ENCODE measurements around the gene SEMA4C. TPM values are rescaled to one million over a fixed set of nuclear protein-coding genes. Genes with fewer than 3 reads are reported as not detected.

SEMA4C gene
- total RNA-seq, 2 experiments from 2014 or later: 55.8 to 56.8 TPM

DNA sequence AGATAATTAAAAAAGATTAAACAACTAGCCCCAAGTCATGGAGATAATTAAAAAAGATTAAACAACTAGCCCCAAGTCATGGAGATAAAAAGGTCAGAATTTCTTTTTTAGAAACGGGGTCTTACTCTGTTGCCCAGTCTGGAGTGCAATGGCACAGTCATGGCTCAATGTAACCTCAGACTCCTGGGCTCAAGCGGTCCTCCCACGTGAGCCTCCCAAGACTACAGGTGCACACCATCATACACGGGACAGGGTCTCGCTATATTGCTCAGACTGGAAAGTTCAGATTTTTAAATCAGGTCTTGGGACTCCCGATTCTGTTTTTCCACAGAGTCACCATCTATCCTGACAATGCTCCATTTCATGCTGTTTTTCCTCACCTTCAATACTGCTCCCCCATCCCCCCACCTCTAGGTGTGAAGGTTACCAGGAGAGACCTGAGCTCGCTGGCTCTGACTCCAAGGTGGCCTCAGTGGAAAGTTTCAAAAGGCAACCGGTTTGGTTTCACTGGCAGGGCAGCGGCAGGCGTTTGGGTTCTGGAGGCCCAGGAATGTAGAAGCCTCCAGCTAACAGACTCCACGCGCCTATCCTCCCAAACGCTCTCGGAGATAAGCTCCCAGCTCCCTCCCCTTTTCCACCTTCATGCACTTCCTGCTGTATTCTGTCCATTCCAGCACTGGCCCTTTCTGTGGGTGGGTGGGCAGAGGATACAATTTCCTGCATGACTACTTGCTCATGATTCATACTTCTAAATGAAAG is 2.9 kb upstream of the SEMA4C start:
- Histone ChIP-seq H3K27ac (ENCODE audit: low read depth in 1 of 2, low read length in 2 of 2) (no peak overlapping the region), H3K36me3 (ENCODE audit: insufficient read depth, low read length) (no peaks in the 10 kb centered on the region), H3K4me1 (ENCODE audit: insufficient read depth, low read length) (peaks cover 40% of the 10 kb centered on the region), H3K27me3 (ENCODE audit: control insufficient read depth in 1 of 2, insufficient read depth in 2 of 2, low read length in 2 of 2) (no peaks in the 10 kb centered on the region), H3K9me3 (ENCODE audit: control insufficient read depth in 1 of 2, insufficient read depth in 1 of 2, low read length in 2 of 2) (no peaks in the 10 kb centered on the region), H3K4me3 (ENCODE audit: low read length) (no peak overlapping the region)
- CTCF ChIA-PET: interaction anchor here (0.6 to 3.1 kb wide), 2 partner anchors 15 to 55 kb away, joined by 3 to 19 read pairs; partner anchors contain the start of gene ANKRD39
- Mint-ChIP-seq H3K27ac (peak overlapping the region; percentile 49), H3K4me3 (peak overlapping the region; percentile 15), H3K36me3 (ENCODE audit: low read depth) (peaks cover 13% of the 10 kb centered on the region), H3K9me3 (no peaks in the 10 kb centered on the region), H3K27me3 (no peaks in the 10 kb centered on the region), H3K4me1 (ENCODE audit: low read depth) (peaks cover 51% of the 10 kb centered on the region)
- DNase-seq (no peak), ATAC-seq (ENCODE audit: poor library complexity) (no peak)
- intact Hi-C loops (cut with DNase I, micrococcal nuclease): loop anchor here in 1 of 2 experiments (5.0 kb wide), 1 partner anchor 90 kb away; no protein-coding TSS in a partner anchor
- TF ChIP-seq CTCF (IDR thresholded peaks at IDR 0.05): no peak
- POLR2A ChIA-PET: interaction anchor here (0.8 to 2.7 kb wide), 5 partner anchors 10 to 90 kb away, joined by 3 to 11 read pairs (median 8); partner anchors contain the start of gene ANKRD39

DNA sequence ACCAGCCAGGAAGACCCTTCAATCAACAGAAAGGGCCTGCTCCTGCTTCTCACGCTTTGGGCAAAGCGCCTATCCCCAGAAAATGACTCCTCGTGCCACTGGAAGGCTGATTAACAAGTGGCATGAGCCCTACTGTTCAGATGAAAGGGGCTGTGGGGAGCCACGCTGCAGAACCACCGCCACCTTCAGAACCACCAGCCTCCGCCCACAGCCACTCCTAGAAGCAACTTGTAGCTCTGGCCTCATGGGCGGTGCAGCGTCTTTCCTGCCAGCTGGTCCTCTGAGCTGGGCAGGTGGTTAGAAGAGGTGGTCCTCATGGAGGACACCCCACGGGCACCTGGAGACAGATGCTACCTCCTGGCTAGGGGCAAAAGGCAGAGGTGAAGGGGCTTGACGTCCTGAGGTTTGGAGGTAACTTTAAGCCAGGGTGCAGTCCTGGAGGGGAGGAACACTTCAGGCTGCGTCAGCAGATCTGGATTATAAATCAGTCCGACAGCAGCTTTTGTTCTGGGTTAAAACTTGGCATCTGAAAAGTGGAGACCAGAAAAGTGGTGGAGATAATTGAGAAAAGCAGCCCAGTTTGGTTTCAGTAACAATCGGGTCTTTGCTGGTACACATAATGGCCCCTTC is 861 bp upstream of the SEMA4C start:
- H3K27me3 ChIP-seq (ENCODE audit: control insufficient read depth in 1 of 2, insufficient read depth in 2 of 2, low read length in 2 of 2): no peaks in the 10 kb centered on the region
- peak overlapping the region; percentile 60 for H3K4me3 ChIP-seq (ENCODE audit: low read length)
- Mint-ChIP-seq H3K4me3 (peak overlapping the region; percentile 97), H3K36me3 (ENCODE audit: low read depth) (peaks cover 30% of the 10 kb centered on the region), H3K27ac (peak overlapping the region; percentile 97), H3K27me3 (no peaks in the 10 kb centered on the region), H3K4me1 (ENCODE audit: low read depth) (peaks cover 63% of the 10 kb centered on the region), H3K9me3 (no peaks in the 10 kb centered on the region)
- H3K4me1 ChIP-seq (ENCODE audit: insufficient read depth, low read length): peaks cover 60% of the 10 kb centered on the region
- CTCF ChIA-PET: interaction anchor here (1.0 to 1.6 kb wide), 5 partner anchors 10 to 242 kb away, joined by 3 to 17 read pairs (median 4); partner anchors contain the start of genes ANKRD39 and CNNM3
- intact Hi-C loops (cut with DNase I, micrococcal nuclease): loop anchor here in 1 of 2 experiments (1.0 to 5.0 kb wide), 2 partner anchors 43 to 92 kb away; no protein-coding TSS in a partner anchor
- ATAC-seq (ENCODE audit: poor library complexity) (peak; percentile 69), DNase-seq (peak; percentile 44 to 88 (median 64))
- H3K9me3 ChIP-seq (ENCODE audit: control insufficient read depth in 1 of 2, insufficient read depth in 1 of 2, low read length in 2 of 2): no peaks in the 10 kb centered on the region
- H3K27ac ChIP-seq (ENCODE audit: low read depth in 1 of 2, low read length in 2 of 2): peak overlapping the region; percentile 66 to 67
- POLR2A ChIA-PET: interaction anchor here (0.7 to 1.9 kb wide), 17 partner anchors 9 to 92 kb away, joined by 3 to 24 read pairs (median 4); partner anchors contain the start of genes ANKRD39 and CNNM3
- H3K36me3 ChIP-seq (ENCODE audit: insufficient read depth, low read length): peaks cover 18% of the 10 kb centered on the region
- TF ChIP-seq CTCF (IDR thresholded peaks at IDR 0.05): no peak

DNA sequence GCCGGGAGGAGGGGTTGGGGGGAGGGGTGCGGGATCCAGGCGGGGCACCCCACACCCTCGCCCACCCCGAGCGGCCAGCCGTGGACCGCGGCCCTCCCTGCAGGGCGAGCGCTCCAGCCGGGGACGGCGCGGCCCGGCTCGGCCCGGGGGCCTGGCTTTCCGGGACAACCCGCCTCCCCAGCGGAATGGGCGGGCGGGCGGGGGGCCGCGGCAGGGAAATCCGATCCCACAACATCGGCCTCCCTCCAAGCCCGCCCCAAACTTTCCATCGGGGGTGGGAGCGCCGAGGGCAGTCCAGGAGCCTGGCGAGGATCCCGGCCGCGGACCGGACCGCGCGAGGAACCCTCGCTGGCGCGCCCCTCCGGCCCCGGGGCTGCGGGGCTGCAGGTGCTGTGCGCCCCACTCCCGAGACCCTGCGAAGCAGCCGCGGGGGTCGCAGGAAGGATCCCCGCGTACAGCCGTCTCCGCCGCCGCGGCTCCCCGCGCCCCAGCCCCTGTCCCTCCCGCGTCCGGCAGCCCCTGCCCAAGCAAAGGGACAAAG is 529 bp downstream of the SEMA4C start:
- no peak for TF ChIP-seq CTCF (IDR thresholded peaks at IDR 0.05)
- Mint-ChIP-seq H3K36me3 (ENCODE audit: low read depth) (peaks cover 41% of the 10 kb centered on the region), H3K4me1 (ENCODE audit: low read depth) (peaks cover 54% of the 10 kb centered on the region), H3K27me3 (no peaks in the 10 kb centered on the region), H3K27ac (no peak overlapping the region), H3K4me3 (no peak overlapping the region), H3K9me3 (no peaks in the 10 kb centered on the region)
- ChIA-PET POLR2A (interaction anchor here (0.9 to 3.4 kb wide), 13 partner anchors 9 to 244 kb away, joined by 3 to 44 read pairs (median 5); partner anchors contain the start of genes ANKRD36, ANKRD39 and CNNM3), CTCF (interaction anchor here (1.6 to 3.9 kb wide), 4 partner anchors 11 to 243 kb away, joined by 4 to 47 read pairs (median 6); partner anchors contain the start of gene ANKRD39)
- H3K4me3 ChIP-seq (ENCODE audit: low read length): peak overlapping the region; percentile 80
- ATAC-seq (ENCODE audit: poor library complexity) (no peak), DNase-seq (no peak)
- H3K4me1 ChIP-seq (ENCODE audit: insufficient read depth, low read length): peaks cover 61% of the 10 kb centered on the region
- H3K36me3 ChIP-seq (ENCODE audit: insufficient read depth, low read length): peaks cover 32% of the 10 kb centered on the region
- intact Hi-C loops (cut with DNase I, micrococcal nuclease): loop anchor here in 1 of 2 experiments (2.0 kb wide), 1 partner anchor 79 kb away; no protein-coding TSS in a partner anchor
- H3K9me3 ChIP-seq (ENCODE audit: control insufficient read depth in 1 of 2, insufficient read depth in 1 of 2, low read length in 2 of 2): no peaks in the 10 kb centered on the region
- no peaks in the 10 kb centered on the region for H3K27me3 ChIP-seq (ENCODE audit: control insufficient read depth in 1 of 2, insufficient read depth in 2 of 2, low read length in 2 of 2)
- H3K27ac ChIP-seq (ENCODE audit: low read depth in 1 of 2, low read length in 2 of 2): peak overlapping the region in 1 of 2 donors; percentile 69

All from CD4-positive, alpha-beta T cell (primary cell).